NCI-H774 (cell line): Measurements from ENCODE around the gene OR52N5.

Experiments
- DNase-seq: peaks from one replicate; lab custom pipeline; 2025; lab: John Stamatoyannopoulos, UW

Gene OR52N5

GRCh38 chr11:5783255-5783654 lies at the start of gene OR52N5:
OR52N5 (minus strand) TSS chr11:5783355; CDS start chr11:5778634, 4,721 bp downstream.
- DNase-seq: no peak

GRCh38 chr11:5831196-5831829 lies 48.2 kb upstream of the OR52N5 start:
- no peak for DNase-seq

- DNase-seq: no peak
These were observed 35.2 kb upstream of the OR52N5 start for GRCh38 chr11:5818245-5818886.

- DNase-seq: no peak
These were observed 32.4 kb upstream of the OR52N5 start for GRCh38 chr11:5815534-5815933.

- no peak for DNase-seq
These were observed 27.0 kb upstream of the OR52N5 start for GRCh38 chr11:5809905-5810795.

GRCh38 chr11:5809122-5809519 lies 26.0 kb upstream of the OR52N5 start:
- DNase-seq: no peak

GRCh38 chr11:5808500-5809121 lies 25.5 kb upstream of the OR52N5 start, which contains the start of gene OR52N2:
OR52N2 (plus strand) TSS chr11:5808924; CDS start chr11:5820336, 11,412 bp downstream.
- DNase-seq: peak; percentile 40

GRCh38 chr11:5807580-5807979 lies 24.4 kb upstream of the OR52N5 start:
- no peak for DNase-seq

- DNase-seq: no peak
These were observed 20.8 kb upstream of the OR52N5 start for GRCh38 chr11:5803982-5804381.

- no peak for DNase-seq
These were observed 13.4 kb upstream of the OR52N5 start for GRCh38 chr11:5796541-5796940.

GRCh38 chr11:5791165-5791564 lies 8.0 kb upstream of the OR52N5 start, which contains the start of gene OR52N1:
OR52N1 (minus strand) TSS chr11:5791265; CDS start chr11:5788816, 2,449 bp downstream.
- DNase-seq: no peak

- no peak for DNase-seq
These were observed 16.1 kb downstream of the OR52N5 start for GRCh38 chr11:5767056-5767455.

- no peak for DNase-seq
These were observed 29.2 kb downstream of the OR52N5 start, which contains the start of gene OR52N4 for GRCh38 chr11:5753943-5754342. OR52N4 (plus strand) TSS chr11:5754243; CDS start chr11:5754741, 498 bp downstream.

- DNase-seq: no peak
These were observed 33.3 kb downstream of the OR52N5 start for GRCh38 chr11:5749836-5750235.

GRCh38 chr11:5746614-5747013 lies 36.5 kb downstream of the OR52N5 start:
- no peak for DNase-seq

GRCh38 chr11:5738431-5738830 lies 44.7 kb downstream of the OR52N5 start:
- DNase-seq: no peak

GRCh38 chr11:5737670-5738392 lies 45.3 kb downstream of the OR52N5 start:
- DNase-seq: no peak

GRCh38 chr11:5737091-5737490 lies 46.1 kb downstream of the OR52N5 start:
- no peak for DNase-seq

GRCh38 chr11:5736396-5736795 lies 46.8 kb downstream of the OR52N5 start, which contains the start of gene OR56B1:
OR56B1 (plus strand) TSS chr11:5736448; CDS start chr11:5736517, 69 bp downstream.
- DNase-seq: no peak

GRCh38 chr11:5727691-5728090 lies 55.5 kb downstream of the OR52N5 start:
- DNase-seq: no peak

- no peak for DNase-seq
These were observed 56.8 kb downstream of the OR52N5 start for GRCh38 chr11:5726351-5726750.
